Sigmoid colon (tissue), 7 donors: ENCODE results near the gene CCNY. TPM values are rescaled to one million over a fixed set of nuclear protein-coding genes. Genes with fewer than 3 reads are reported as not detected.

Experiments
- DNase-seq: peaks from one replicate; pipeline ENCODE4 v3.0.0-alpha.2; 2019
- H3K27ac ChIP-seq, 4 donors: fragments of 200-600 bp; sonication (generic); one replicate each; pipeline ENCODE4 v1.5.1; 2016 to 2019; ENCODE audit warnings: mild to moderate bottlenecking in 1 of 4
- H3K27me3 ChIP-seq, 3 donors: fragments of 200-600 bp; sonication (generic); one replicate each; pipeline ENCODE4 v1.5.1; 2019; ENCODE audit warnings: mild to moderate bottlenecking in 1 of 3
- H3K36me3 ChIP-seq, 4 donors: fragments of 200-600 bp; sonication (generic); one replicate each; pipeline ENCODE4 v1.5.1; 2016 to 2019
- H3K4me1 ChIP-seq, 4 donors: fragments of 200-600 bp; sonication (generic); one replicate each; pipeline ENCODE4 v1.5.1; 2017 to 2019
- H3K4me3 ChIP-seq, 4 donors: fragments of 200-600 bp; sonication (generic); one replicate each; pipeline ENCODE4 v1.5.1; 2017 to 2019; ENCODE audit warnings: mild to moderate bottlenecking in 2 of 4, moderate library complexity in 1 of 4
- H3K9me3 ChIP-seq, 4 donors: fragments of 200-600 bp in 3 of 4; sonication (generic) in 3 of 4; one replicate each; pipeline versions ENCODE4 v1.5.1 to v1.6.1; 2013 to 2019
- EP300 ChIP-seq, 4 donors: sonication (generic); formaldehyde crosslinking; IDR thresholded peaks; one replicate each; pipeline ENCODE4 v1.6.1; 2017; ENCODE audit warnings: antibody characterized with exemption in 4 of 4
- POLR2A ChIP-seq, 2 donors: fragments of 450-650 bp; IDR thresholded peaks; one replicate each; pipeline ENCODE4 v1.6.1; 2016; ENCODE audit warnings: antibody characterized with exemption in 2 of 2, mild to moderate bottlenecking in 2 of 2, moderate library complexity in 2 of 2
- POLR2AphosphoS5 ChIP-seq, 4 donors: sonication (generic); formaldehyde crosslinking; IDR thresholded peaks; one replicate each; pipeline ENCODE4 v1.6.1; 2017; ENCODE audit warnings: antibody characterized with exemption in 4 of 4
- WGBS, 2 donors: extraction: QIAGEN DNeasy Blood & Tissue Kit; methylation state at CpG; one replicate each; pipeline ENCODE4 v1.1.7; 2013; 5-methylcytosine and 5-hydroxymethylcytosine counted together
- intact Hi-C: fragments of 100-400 bp; cut with DNase I; formaldehyde crosslinking; loops from one replicate; pipeline ENCODE4 v1.15.1; 2023
- polyA plus RNA-seq, 3 donors: library from polyadenylated mRNA; stranded (reverse); fragments of 200-250 nt; gene quantifications; one replicate each; pipeline ENCODE4 v1.2.3, GENCODE V29; 2013
- total RNA-seq, 4 donors: library from RNA; depleted of rRNA; stranded (reverse); fragments of >200 nt; gene quantifications; one replicate each; pipeline ENCODE4 v1.1.0, GENCODE V29; 2016
- TF ChIP-seq, protein P1 (sequence below), 4 experiments: fragments of 450-650 bp in 3 of 4; fragments of 200-600 bp in 1 of 4; IDR thresholded peaks; one replicate each; pipeline ENCODE4 v1.5.1; 2016 to 2019; ENCODE audit warnings: antibody characterized with exemption in 4 of 4, mild to moderate bottlenecking in 3 of 4, moderate library complexity in 2 of 4
- donor health status: healthy with polysubstance abuse.
- donor health status: Bipolar disorder and iron deficiency.
- donor health status: healthy.

CCNY gene
- total and polyA plus RNA-seq, 7 donors = 24.0 to 45.7 (median 35.7) TPM

- DNase-seq = no peak
- WGBS, 2 donors = 92 to 96% methylated on average over 20 of the region's 20 CpGs
- Histone ChIP-seq H3K27ac (no peak overlapping the region), H3K4me3 (no peak overlapping the region), H3K27me3 (no peaks in the 10 kb centered on the region), H3K4me1 (peaks cover 0 to 30% (median 28%) of the 10 kb centered on the region in 4 donors), H3K36me3 (peaks cover 5 to 45% (median 19%) of the 10 kb centered on the region in 4 donors), H3K9me3 (no peaks in the 10 kb centered on the region)
- intact Hi-C loops = no loop called here
- TF ChIP-seq POLR2A (IDR thresholded peaks at IDR 0.05) = no peak
- TF ChIP-seq, protein P1, sequence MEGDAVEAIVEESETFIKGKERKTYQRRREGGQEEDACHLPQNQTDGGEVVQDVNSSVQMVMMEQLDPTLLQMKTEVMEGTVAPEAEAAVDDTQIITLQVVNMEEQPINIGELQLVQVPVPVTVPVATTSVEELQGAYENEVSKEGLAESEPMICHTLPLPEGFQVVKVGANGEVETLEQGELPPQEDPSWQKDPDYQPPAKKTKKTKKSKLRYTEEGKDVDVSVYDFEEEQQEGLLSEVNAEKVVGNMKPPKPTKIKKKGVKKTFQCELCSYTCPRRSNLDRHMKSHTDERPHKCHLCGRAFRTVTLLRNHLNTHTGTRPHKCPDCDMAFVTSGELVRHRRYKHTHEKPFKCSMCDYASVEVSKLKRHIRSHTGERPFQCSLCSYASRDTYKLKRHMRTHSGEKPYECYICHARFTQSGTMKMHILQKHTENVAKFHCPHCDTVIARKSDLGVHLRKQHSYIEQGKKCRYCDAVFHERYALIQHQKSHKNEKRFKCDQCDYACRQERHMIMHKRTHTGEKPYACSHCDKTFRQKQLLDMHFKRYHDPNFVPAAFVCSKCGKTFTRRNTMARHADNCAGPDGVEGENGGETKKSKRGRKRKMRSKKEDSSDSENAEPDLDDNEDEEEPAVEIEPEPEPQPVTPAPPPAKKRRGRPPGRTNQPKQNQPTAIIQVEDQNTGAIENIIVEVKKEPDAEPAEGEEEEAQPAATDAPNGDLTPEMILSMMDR (IDR thresholded peaks at IDR 0.05) = no peak
- no peak for TF ChIP-seq POLR2AphosphoS5 (IDR thresholded peaks at IDR 0.05)
- no peak for TF ChIP-seq EP300 (IDR thresholded peaks at IDR 0.05)
These were observed 232.2 kb downstream of the CCNY start for GRCh38 chr10:35568483-35569015.

GRCh38 chr10:35569111-35569707, 232.9 kb downstream of the CCNY start:
- intact Hi-C loops = no loop called here
- no peak for DNase-seq
- Histone ChIP-seq H3K27ac (no peak overlapping the region), H3K36me3 (peaks cover 5 to 45% (median 19%) of the 10 kb centered on the region in 4 donors), H3K9me3 (no peaks in the 10 kb centered on the region), H3K4me3 (no peak overlapping the region), H3K4me1 (peaks cover 0 to 25% (median 24%) of the 10 kb centered on the region in 4 donors), H3K27me3 (no peaks in the 10 kb centered on the region)
- 85 to 94% methylated on average over 19 of the region's 19 CpGs for WGBS, 2 donors
- TF ChIP-seq, protein P1 (IDR thresholded peaks at IDR 0.05) = no peak
- TF ChIP-seq EP300 (IDR thresholded peaks at IDR 0.05) (no peak), POLR2AphosphoS5 (IDR thresholded peaks at IDR 0.05) (no peak), POLR2A (IDR thresholded peaks at IDR 0.05) (no peak)

DNA sequence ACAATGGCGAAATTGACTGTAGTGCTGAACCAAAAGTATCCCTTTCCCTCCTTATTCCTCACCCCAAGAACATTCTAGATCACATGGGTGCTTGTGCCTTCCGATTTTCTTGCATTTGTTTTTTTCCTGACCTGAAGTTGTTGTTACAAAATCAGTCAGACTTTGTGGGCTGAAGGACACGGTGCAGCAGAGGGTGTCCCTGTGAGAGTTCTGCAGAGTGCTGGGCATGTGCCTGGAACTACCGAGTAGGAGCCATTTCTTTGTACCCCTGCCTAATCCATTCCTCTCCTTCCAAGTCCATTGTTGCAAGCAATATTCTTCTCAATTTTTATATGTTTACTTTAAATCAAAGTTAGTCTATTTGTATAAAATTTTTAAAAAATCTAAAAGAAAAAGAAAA, 233.5 kb downstream of the CCNY start:
- Histone ChIP-seq H3K4me1 (peaks cover 0 to 18% (median 18%) of the 10 kb centered on the region in 4 donors), H3K4me3 (no peak overlapping the region), H3K27ac (no peak overlapping the region), H3K36me3 (peaks cover 5 to 45% (median 21%) of the 10 kb centered on the region in 4 donors), H3K9me3 (no peaks in the 10 kb centered on the region), H3K27me3 (no peaks in the 10 kb centered on the region)
- DNase-seq = no peak
- TF ChIP-seq POLR2A (IDR thresholded peaks at IDR 0.05) = no peak
- intact Hi-C loops = no loop called here
- 94% methylated on average over 4 of the region's 4 CpGs for WGBS, 2 donors

- H3K36me3 ChIP-seq = peaks cover 5 to 45% (median 21%) of the 10 kb centered on the region in 4 donors
- no peak for DNase-seq
- no peaks in the 10 kb centered on the region for H3K27me3 ChIP-seq
- intact Hi-C loops = no loop called here
- H3K4me3 ChIP-seq = no peak overlapping the region
- no peaks in the 10 kb centered on the region for H3K9me3 ChIP-seq
- 84 to 87% methylated on average over 1 of the region's 1 CpG for WGBS, 2 donors
- H3K27ac ChIP-seq = no peak overlapping the region
- no peak for TF ChIP-seq POLR2AphosphoS5 (IDR thresholded peaks at IDR 0.05)
- TF ChIP-seq EP300 (IDR thresholded peaks at IDR 0.05) = no peak
- TF ChIP-seq, protein P1 (IDR thresholded peaks at IDR 0.05) = no peak
- TF ChIP-seq POLR2A (IDR thresholded peaks at IDR 0.05) = no peak
- H3K4me1 ChIP-seq = peaks cover 0 to 13% (median 12%) of the 10 kb centered on the region in 4 donors
These were observed 234.1 kb downstream of the CCNY start for GRCh38 chr10:35570397-35570796.

DNA sequence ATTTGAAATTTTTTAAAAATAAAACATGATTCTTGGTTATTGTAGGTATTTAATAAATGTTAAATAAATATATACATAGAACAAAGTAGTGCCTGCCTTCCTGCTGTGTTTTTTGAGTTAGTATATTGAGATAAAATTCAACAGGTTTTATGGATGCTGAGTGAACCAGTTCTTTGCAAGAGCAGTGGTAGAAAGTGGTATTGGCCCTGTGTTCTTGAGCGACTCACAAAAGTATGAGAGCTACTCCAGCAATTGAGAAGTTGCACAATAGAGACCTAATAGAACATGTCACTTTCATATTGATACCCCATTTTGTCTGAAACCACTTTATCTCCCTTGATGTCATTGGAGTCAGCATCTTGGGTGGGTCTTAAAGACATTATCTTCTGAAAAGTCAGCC, 236.3 kb downstream of the CCNY start:
- Histone ChIP-seq H3K4me1 (no peaks in the 10 kb centered on the region), H3K9me3 (no peaks in the 10 kb centered on the region), H3K27me3 (no peaks in the 10 kb centered on the region), H3K36me3 (peaks cover 5 to 39% (median 18%) of the 10 kb centered on the region in 4 donors), H3K27ac (no peak overlapping the region), H3K4me3 (no peak overlapping the region)
- intact Hi-C loops = no loop called here
- TF ChIP-seq EP300 (IDR thresholded peaks at IDR 0.05) (no peak), POLR2A (IDR thresholded peaks at IDR 0.05) (no peak), POLR2AphosphoS5 (IDR thresholded peaks at IDR 0.05) (no peak)
- TF ChIP-seq, protein P1 (IDR thresholded peaks at IDR 0.05) = no peak
- no peak for DNase-seq
- 93 to 97% methylated on average over 1 of the region's 1 CpG for WGBS, 2 donors
